Ramos (cell line): Measurements from ENCODE around the gene ZMYND8.

ENCODE experiments used
- in situ Hi-C: fragments of 300-500 bp; cut with MboI; formaldehyde crosslinking; loops from one replicate; pipeline ENCODE4 v1.14.3; 2022; ENCODE audit warnings: low sequenced_read_pairs; ENCODE audit not compliant: unreplicated experiment

Gene ZMYND8

GRCh38 chr20:47173596-47174216, 182.8 kb downstream of the ZMYND8 start:
- in situ Hi-C loops: no loop called here

- in situ Hi-C loops: no loop called here
These were observed 183.9 kb downstream of the ZMYND8 start for GRCh38 chr20:47172579-47172978.

GRCh38 chr20:47167846-47168245, 188.7 kb downstream of the ZMYND8 start:
- in situ Hi-C loops: no loop called here

GRCh38 chr20:47165376-47165865, 191.1 kb downstream of the ZMYND8 start:
- in situ Hi-C loops: no loop called here

- in situ Hi-C loops: no loop called here
These were observed 192.4 kb downstream of the ZMYND8 start for GRCh38 chr20:47164140-47164539.

- in situ Hi-C loops: no loop called here
These were observed 195.1 kb downstream of the ZMYND8 start for GRCh38 chr20:47161411-47161810.

GRCh38 chr20:47160992-47161391, 195.5 kb downstream of the ZMYND8 start:
- in situ Hi-C loops: no loop called here

- in situ Hi-C loops: no loop called here
These were observed 196.3 kb downstream of the ZMYND8 start for GRCh38 chr20:47160240-47160639.
